KG1 (cell line): ENCODE measurements around the gene S1PR2.
A peak's percentile ranks its signal among the peaks of the same experiment; 100 is the strongest.
"Not testable (repeated sequence)": the region's sequence is repeated elsewhere in the genome, so short reads cannot be mapped to it uniquely, and the experiment has no call there.

Experiments
- DNase-seq: peaks from one replicate; lab custom pipeline; 2025; lab: John Stamatoyannopoulos, UW

The S1PR2 gene

DNA sequence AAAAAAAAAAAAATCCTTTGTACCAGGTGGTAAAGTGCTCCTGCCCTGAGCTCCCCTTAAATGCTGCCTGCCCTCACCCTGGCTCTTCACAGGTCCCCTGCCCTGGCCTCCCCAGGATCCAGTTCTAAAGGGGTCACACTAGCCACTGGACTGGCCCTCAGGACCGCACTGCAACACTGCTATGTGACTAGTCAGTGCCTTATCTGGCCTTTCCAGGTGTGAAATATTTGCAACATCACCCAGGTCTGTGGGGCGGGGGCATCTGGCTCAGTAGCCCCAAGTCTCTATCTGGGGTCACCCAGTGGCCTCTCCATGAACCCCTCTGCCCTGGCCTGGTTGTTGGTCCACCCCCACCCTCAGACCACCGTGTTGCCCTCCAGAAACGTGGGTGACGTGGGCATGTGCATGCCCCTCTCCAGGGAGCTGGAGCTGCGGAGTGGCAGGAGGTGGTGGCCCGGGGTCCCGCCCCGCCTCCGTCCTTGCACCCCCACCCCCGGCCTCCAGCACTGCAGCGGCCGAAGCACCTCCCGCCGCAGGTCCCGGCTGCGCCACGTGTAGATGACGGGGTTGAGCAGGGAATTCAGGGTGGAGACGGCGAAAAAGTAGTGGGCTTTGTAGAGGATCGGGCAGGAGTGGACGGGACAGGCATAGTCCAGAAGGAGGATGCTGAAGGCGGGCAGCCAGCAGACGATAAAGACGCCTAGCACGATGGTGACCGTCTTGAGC lies 7.5 kb downstream of the S1PR2 start:
- no peak for DNase-seq

DNA sequence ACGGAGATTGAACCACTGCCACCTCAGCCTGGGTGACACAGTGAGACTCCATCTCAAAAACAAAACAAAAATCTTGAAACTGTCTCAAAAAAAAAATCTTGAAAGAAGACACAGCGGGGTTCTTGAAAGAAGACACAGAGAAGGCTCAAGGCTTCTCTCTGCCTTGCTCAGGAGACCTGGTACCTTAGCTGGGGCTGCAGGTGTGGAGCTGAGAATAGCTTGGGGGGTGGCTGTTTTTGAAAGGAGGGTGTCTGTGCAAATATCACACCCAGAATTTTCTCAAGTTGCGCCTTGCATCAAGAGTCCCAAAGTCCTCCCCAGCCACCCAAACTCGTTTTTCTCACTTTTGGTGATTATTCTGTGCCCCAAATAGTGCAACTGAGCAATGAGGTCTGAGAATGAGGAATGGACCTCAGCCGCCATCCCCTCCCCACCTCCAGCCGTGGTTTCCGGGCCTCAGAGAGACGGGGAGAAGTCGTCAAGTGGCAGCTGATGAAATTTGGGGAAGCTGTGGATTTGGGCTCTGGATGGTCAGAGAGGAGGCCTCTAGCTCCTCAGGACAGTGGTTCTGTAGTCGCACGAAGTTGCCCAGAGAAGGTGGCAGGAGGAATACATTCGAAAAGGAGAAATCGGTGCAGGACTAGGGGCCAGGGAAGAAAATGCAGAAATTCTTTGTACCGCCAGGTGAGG lies 8.8 kb downstream of the S1PR2 start:
- DNase-seq, result no peak

DNA sequence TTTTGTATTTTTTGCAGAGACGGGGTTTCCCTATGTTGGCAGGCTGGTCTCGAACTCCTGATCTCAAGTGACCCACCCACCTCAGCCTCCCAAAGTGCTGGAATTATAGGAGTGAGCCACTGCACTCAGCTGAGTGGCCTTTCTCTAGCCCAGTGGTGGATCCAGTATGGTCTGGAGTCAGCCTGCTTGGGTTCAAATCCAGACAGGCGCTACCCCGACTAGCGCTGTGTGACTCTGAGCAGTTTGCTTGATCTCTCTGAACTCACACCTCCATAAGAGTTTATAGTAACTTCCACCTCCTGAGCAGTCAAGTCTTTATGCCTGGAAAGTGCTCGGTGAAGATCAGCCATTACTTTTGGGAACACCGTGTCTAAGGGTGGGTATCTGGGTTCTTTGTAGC lies 10.4 kb downstream of the S1PR2 start:
- DNase-seq, result no peak

DNA sequence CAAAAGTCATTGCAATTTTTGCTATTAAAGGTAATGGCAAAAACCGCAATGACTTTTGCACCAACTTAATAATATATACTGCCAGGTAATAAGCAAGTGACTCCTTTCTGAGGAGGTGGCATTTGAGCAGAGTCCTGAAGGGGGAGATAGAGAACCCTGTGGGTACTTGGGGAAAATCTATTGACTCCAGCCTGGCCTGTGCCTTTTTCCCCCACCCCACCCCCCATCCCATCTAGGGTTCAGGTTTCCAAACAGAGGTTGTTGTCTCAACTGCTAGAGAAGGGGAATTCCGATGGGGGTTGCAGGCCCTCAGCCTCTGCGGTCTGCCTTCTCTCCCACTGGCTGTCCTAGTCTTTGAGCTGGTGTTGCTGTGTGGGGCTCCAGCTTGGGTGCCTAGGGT lies 11.5 kb downstream of the S1PR2 start:
- peak; percentile 6 for DNase-seq

DNA sequence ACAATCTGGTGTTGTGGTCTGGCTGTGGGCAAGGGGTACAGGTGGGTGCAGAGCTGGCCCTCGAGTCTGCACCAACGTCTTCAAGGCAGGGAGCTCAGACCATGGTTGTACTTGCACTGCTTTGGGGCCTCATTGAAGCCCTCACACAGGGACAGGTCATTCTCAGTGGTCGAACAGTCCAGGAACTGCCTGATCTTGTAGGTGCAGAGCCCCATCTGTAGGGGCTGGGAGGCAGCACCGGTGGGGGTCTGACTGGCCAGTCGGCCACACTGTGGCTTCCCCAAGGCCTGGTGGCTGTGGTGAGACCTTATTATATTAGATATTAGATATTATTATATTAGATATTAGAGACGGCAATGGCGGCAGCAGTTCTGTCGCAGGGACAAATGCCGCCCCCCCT lies 14.0 kb downstream of the S1PR2 start:
- DNase-seq, result no peak

DNA sequence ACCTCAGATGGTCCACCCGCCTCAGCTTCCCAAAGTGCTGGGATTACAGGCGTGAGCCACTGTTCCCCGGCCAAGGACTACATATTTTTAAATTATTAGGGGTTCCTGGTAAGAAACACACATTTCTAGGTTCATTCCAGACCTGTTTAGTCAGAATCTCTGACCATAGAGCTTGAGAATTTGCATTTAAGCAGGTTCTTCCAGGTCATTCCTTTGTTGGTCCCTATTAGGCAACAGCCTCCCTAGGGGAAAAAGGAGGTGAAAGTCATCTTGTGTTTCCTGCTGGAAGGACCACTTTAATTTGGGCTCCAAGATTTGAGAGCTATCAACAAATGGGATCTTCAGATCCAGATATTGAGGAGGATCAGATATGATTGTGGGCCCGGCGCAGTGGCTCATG lies 16.3 kb downstream of the S1PR2 start:
- no peak for DNase-seq

DNA sequence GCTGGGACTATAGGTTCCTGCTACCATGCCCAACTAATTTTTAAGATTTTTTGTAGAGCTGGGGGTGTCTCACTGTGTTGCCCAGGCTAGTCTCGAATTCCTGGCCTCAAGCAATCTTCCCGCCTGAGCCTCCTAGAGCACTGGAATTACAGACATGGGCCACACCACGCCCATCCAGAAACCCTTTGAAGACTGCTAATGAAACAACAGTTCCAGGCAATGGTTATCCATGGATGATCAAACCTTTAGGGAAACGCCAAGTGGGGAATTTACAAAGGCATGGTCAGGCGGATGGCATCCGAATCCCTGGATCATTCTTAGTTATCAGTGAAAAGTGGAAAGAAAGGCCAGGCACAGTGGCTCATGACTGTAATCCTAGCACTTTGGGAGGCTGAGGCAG lies 19.4 kb downstream of the S1PR2 start:
- DNase-seq, result no peak

DNA sequence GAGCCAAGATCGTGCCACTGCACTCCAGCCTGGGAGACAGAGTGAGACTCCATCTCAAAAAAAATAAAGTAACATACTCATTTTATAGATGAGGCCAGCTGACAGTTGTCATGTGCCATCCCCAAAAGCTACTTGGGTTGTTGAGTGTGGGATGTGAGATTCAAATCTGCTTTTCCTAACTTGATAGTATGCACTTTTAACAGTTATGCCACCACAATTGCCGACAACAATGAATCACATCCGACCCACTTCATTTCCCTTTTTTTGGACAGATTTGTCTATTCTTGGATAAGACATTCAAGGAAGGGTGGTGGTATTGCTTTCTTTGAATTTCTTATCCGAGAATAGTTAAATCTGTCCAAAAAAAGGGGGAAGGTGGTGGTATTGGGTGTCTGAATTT lies 20.1 kb downstream of the S1PR2 start:
- DNase-seq, result no peak

DNA sequence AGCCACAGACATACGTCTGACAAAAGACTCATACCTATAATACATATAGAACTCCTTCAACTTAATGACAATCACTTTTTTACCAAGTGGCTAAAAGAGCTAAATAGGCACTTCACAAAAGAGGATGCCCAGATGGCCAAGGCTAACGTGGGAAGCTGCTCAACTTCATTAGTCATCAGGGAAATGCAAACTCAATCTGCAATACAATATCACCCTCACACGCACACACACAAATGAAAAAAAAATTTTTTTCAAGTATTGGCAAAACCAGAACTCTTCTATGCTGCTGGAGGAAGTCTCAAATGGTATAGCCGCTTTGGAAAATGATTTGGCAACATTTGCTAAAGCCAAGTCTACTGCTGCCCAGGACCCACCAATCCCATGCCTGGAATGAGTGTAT lies 21.8 kb downstream of the S1PR2 start:
- no peak for DNase-seq

DNA sequence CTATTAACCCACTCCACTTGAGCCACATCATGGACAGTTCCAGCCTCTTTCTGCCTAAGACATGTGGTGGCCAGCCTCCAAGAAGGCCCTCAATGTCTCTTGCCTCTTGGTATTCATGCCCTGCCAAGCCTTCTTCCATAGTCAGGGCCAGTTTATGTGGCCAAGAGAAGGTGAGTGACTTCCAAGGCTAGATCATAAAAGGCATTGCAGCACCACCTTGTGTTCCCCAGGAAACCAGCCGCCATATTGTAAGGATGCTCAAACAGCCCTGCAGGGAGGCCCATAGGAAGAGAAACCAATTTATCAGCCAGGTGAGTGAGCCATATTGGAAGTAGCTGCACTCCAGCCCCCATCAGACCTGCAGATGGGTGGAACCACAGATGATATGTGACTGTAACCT lies 24.1 kb downstream of the S1PR2 start:
- no peak for DNase-seq

DNA sequence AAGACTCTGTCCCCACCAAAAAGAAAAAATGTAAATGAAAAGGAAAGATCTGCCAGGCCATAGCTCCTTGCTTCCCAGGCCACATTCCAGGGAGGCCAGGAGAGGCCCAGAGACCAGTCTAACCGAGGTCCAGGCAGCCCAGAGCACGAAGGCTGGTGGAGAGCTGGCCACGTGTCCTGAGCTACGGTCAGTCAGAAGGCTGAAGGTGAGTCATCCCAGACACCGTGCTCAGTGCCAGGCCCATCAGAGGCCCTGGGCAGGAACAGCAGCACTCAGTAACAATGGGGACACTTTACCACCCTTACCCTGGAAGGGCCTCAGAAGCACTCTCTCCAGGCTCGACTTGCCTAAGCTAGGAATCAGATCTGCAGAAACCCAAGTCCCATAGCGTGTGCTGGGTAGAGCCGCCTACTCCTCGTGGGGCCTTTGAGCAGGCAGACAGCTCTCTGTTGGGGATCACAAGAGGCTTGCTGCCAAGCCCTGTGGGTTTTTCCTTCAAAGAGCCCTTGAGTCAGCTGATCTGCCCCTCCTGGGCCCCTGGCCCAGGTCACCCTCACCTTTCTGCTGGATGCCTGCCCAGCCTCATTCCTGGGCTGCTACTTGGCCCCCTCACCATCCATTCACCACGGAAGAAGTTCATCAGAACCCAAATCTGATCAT lies 24.8 kb downstream of the S1PR2 start:
- no peak for DNase-seq

DNA sequence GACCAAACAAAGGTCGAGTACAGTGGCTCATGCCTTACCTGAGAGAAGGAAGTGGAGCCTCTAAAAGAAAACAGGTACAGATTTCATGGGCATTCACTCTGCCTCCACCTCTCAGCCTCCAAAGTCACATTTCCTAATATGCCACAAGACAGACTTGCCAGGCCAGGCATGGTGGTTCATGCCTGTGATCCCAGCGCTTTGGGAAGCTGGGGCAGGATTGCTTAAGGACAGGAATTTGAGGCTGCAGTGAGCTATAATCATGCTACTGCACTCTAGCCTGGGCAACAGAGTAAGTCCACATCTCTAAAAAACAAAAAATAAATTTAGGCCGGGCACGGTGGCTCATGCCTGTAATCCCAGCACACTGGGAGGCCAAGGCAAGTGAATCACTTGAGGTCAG lies 25.5 kb downstream of the S1PR2 start:
- no peak for DNase-seq

DNA sequence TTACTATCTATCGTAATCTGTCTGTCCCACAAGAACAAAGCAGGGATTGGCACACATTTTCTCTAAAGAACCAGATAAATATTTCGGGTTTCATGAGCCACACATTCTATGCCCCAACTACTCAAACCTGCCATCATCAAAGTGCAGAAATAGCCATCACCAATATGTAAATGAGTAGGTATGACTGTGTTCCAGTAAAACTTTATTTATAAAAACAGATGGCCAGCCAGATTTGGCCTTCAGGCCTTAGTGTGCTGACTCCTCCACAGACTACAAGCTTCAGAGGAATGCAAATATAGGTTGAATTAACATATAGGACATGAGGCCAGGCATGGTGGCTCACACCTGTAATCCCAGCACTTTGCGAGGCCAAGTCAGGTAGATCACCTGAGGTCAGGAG lies 27.4 kb downstream of the S1PR2 start:
- no peak for DNase-seq

DNA sequence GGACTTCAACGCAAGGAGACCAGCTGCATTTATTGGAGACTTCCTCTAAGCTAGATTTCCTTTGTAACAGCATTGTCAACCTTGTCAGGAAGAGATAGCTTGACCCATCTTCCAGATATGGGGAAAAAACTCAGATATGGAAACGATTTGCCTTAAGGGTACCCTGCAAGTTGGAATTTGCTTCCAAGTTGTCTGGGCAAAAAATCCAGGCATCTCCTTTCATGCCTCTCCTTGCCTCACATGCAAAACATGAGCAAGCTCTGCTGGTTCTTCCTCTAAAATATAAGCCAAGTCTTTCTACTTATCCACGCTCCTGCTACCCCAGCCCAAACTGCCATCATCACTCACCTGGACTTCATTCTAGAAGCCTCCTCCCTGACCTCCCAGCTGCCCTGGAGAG lies 30.0 kb downstream of the S1PR2 start:
- DNase-seq, result no peak

DNA sequence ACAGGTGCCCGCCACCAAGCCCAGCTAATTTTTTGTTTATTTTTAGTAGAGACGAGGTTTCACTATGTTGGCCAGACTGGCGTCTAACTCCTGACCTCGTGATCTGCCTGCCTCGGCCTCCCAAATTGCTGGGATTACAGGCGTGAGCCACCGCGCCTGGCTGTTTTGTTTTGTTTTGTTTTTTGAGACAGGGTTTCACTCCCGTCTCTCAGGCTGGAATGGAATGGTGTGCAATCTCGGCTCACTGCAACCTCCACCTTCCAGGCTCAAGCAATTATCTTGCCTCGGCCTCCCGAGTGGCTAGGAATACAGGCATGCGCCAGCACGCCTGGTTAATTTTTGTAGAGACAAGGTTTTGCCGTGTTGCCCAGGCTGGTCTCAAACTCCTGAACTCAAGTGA lies 31.0 kb downstream of the S1PR2 start:
- not testable (repeated sequence) for DNase-seq

DNA sequence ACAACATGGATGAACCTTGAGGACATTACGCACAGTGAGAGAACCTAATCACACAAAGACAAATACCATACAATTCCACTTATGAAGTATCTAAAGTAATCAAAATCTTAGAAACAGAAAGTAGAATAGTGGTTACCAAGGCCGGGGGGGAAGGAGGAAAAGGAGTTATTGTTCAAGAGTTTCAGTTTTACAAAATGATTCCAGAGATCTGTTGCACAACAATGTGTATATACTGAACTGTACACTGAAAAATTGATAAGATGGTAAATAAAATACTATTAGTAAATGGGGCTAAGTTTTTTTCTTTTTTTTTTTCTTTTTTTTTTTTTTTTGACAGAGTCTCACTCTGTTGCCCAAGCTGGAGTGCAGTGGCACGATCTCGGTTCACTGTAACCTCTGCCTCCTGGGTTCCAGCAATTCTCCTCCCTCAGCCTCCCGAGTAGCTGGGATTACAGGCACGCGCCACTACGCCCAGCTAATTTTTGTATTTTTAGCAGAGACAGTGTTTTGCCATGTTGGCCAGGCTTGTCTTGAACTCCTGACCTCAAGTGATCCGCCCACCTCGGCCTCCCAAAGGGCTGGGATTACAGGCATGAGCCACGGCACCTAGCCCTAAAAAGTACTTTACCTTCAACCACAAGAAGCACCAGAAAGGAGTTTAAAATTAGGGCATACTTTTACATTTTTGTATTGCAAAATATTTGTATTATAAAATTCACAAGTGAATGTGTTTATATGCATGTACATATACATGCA lies 32.1 kb downstream of the S1PR2 start:
- DNase-seq, result not testable (repeated sequence)

DNA sequence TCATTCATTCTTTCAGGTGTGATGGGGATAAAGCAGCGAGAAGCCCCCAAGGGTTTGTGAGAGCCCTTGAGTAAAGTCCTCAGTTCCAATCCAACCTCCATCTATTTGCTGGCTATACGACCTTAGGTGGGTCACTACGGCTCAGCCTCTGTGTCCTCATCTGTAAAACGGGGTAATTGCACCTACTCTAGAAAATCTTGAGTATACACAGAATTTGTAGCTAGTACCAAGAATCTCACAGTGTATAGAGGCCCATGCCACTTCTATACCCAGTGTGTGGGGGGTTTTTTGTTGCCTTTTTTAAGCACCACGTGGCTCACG lies 36.0 kb downstream of the S1PR2 start:
- no peak for DNase-seq

DNA sequence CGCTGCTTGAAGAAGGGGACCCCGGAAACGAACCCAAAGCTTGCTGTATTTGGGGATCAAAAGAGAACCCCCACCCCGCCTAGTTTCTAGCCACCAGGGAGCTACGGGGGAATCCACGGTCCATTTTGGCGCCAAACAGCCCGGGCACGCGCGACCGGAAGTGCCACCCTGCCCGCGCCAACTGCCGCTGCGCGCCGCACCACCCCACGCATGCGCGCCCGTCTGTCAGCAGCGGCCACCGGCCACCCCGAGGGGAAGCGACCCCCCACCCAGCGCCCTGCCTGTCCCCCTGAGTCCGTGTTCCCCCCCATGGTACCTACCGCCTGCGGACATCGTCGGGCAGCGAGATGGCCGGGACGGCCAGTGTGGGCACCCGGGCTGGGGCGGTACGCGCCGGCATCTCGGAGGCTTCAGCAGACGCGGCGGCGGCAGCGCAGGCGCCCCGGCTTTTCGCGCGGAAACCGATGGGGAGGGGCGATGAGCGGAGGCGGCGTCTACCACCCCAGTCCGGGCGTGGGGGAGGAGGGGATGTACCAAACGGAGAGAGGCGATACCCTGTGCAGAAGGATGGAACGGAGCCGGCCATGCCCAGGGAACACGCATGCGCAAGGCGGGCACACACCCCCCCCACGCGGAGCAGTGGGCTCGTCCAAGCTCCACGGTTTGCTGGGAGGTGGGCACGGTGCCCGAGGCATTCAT lies 36.5 kb downstream of the S1PR2 start, which contains the start of gene DNMT1:
DNMT1 (minus strand) TSS at position 454 of the 699 bp plus-strand sequence; CDS start at position 400, 54 bp downstream.
- DNase-seq, result peak; percentile 92

DNA sequence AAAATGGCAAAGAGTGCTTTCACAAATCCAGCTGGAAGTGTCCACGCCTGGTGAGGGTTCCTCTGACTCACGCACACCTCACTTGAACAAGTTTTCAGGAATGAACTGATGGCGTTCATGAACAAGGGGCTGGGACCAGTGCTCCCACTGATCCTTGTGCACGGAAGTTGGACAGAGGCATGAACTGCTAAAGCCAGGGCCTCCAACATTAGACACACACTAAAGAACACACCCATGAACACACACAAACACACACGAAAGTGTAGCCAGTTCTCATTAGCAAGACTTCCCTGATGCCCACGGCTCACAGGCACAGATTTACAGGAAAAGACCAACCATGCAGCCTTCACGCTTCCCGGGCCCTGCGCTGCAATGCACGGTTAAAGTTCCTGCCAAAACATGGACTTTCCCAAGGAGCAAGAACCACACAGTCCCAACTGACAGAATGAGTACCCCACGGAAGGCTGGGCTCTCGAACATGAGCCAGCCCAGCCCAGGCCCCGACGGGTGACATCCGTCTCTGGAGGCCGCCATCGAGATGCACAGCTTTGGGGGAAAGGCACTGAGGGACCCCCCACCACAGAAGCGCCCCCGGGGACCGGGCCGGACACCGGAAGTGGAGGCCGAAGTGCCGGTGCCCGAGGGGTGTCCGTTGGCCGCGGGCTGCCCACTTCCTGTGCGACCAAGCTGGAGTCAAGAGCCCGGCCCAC lies 37.2 kb downstream of the S1PR2 start:
- no peak for DNase-seq

DNA sequence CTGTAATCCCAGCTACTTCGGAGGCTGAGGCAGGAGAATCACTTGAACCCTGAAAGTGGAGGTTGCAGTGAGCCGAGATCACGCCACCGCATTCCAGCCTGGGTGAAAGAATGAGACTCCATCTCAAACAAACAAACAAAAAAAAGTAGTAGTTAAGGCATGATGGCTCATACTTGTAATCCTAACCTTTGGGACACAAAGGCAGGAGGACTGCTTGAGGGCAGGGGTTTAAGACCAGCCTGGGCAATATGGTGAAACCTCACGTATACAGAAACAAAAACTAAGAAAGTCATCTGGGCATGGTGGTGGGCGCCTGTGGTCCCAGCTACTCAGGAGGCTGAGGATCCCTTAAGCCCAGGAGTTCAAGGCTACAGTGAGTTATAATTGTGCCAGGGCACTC lies 38.2 kb downstream of the S1PR2 start:
- no peak for DNase-seq

DNA sequence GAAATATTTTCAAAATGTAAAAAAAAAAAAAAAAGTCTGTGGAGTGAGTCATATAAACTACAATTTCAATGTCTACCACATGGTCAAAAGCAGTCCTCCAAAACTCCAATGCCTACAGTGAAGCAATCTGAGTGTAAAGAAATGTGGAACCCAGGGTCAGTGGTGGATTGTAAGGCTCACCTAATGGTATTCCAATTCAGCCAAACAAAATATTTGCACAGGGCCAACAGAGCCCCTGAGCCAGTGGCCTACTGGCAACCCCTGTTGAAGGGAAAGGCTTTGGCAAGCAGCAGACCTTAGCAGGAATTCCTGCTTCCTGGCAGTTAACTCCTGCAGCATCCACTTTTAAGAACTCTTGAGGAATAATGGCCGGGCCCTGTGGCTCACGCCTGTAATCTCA lies 39.8 kb downstream of the S1PR2 start:
- no peak for DNase-seq
